Measurements from ENCODE around the gene ODAD2. TPM values are rescaled to one million over a fixed set of nuclear protein-coding genes. Genes with fewer than 3 reads are reported as not detected.
A peak's percentile ranks its signal among the peaks of the same experiment; 100 is the strongest.
"Not testable (repeated sequence)": the region's sequence is repeated elsewhere in the genome, so short reads cannot be mapped to it uniquely, and the experiment has no call there.

Gene ODAD2
- polyA plus RNA-seq, 3 donors: 0.73 to 2.4 (median 1.2) TPM

- DNase-seq (ENCODE audit: extremely low read depth in 1 of 11, low read depth in 9 of 11, low spot score in 4 of 11): no peak
These were observed 17.1 kb downstream of the ODAD2 start for GRCh38 chr10:27981744-27982143.

GRCh38 chr10:27970795-27971194 lies 28.1 kb downstream of the ODAD2 start:
- DNase-seq (ENCODE audit: extremely low read depth in 1 of 11, low read depth in 9 of 11, low spot score in 4 of 11): not testable (repeated sequence)

GRCh38 chr10:27969931-27970330 lies 28.9 kb downstream of the ODAD2 start:
- DNase-seq (ENCODE audit: extremely low read depth in 1 of 11, low read depth in 9 of 11, low spot score in 4 of 11): not testable (repeated sequence)

- DNase-seq (ENCODE audit: extremely low read depth in 1 of 11, low read depth in 9 of 11, low spot score in 4 of 11): no peak
These were observed 39.7 kb downstream of the ODAD2 start for GRCh38 chr10:27959093-27959715.

GRCh38 chr10:27958383-27958782 lies 40.5 kb downstream of the ODAD2 start:
- DNase-seq (ENCODE audit: extremely low read depth in 1 of 11, low read depth in 9 of 11, low spot score in 4 of 11): not testable (repeated sequence)

GRCh38 chr10:27950242-27950564 lies 48.7 kb downstream of the ODAD2 start:
- no peak for DNase-seq (ENCODE audit: extremely low read depth in 1 of 11, low read depth in 9 of 11, low spot score in 4 of 11)

- DNase-seq (ENCODE audit: extremely low read depth in 1 of 11, low read depth in 9 of 11, low spot score in 4 of 11): no peak
These were observed 49.2 kb downstream of the ODAD2 start for GRCh38 chr10:27949528-27950241.

GRCh38 chr10:27948186-27948585 lies 50.7 kb downstream of the ODAD2 start:
- DNase-seq (ENCODE audit: extremely low read depth in 1 of 11, low read depth in 9 of 11, low spot score in 4 of 11): peak in 4 of 11 donors; percentile 2 to 3 (median 2)

- no peak for DNase-seq (ENCODE audit: extremely low read depth in 1 of 11, low read depth in 9 of 11, low spot score in 4 of 11)
These were observed 51.3 kb downstream of the ODAD2 start for GRCh38 chr10:27947540-27947939.

- no peak for DNase-seq (ENCODE audit: extremely low read depth in 1 of 11, low read depth in 9 of 11, low spot score in 4 of 11)
These were observed 54.9 kb downstream of the ODAD2 start for GRCh38 chr10:27944005-27944404.

GRCh38 chr10:27914888-27915287 lies 84.0 kb downstream of the ODAD2 start:
- DNase-seq (ENCODE audit: extremely low read depth in 1 of 11, low read depth in 9 of 11, low spot score in 4 of 11): no peak

- DNase-seq (ENCODE audit: extremely low read depth in 1 of 11, low read depth in 9 of 11, low spot score in 4 of 11): no peak
These were observed 86.6 kb downstream of the ODAD2 start for GRCh38 chr10:27912231-27912630.

GRCh38 chr10:27911539-27911938 lies 87.3 kb downstream of the ODAD2 start:
- no peak for DNase-seq (ENCODE audit: extremely low read depth in 1 of 11, low read depth in 9 of 11, low spot score in 4 of 11)

GRCh38 chr10:27911011-27911410 lies 87.9 kb downstream of the ODAD2 start:
- no peak for DNase-seq (ENCODE audit: extremely low read depth in 1 of 11, low read depth in 9 of 11, low spot score in 4 of 11)

GRCh38 chr10:27908231-27908630 lies 90.6 kb downstream of the ODAD2 start:
- no peak for DNase-seq (ENCODE audit: extremely low read depth in 1 of 11, low read depth in 9 of 11, low spot score in 4 of 11)

GRCh38 chr10:27899485-27899884 lies 99.4 kb downstream of the ODAD2 start:
- DNase-seq (ENCODE audit: extremely low read depth in 1 of 11, low read depth in 9 of 11, low spot score in 4 of 11): peak in 1 of 11 donors; percentile 7

GRCh38 chr10:27899058-27899457 lies 99.8 kb downstream of the ODAD2 start:
- DNase-seq (ENCODE audit: extremely low read depth in 1 of 11, low read depth in 9 of 11, low spot score in 4 of 11): no peak

GRCh38 chr10:27893358-27893954 lies 105.4 kb downstream of the ODAD2 start:
- DNase-seq (ENCODE audit: extremely low read depth in 1 of 11, low read depth in 9 of 11, low spot score in 4 of 11): no peak

GRCh38 chr10:27890971-27891370 lies 107.9 kb downstream of the ODAD2 start:
- DNase-seq (ENCODE audit: extremely low read depth in 1 of 11, low read depth in 9 of 11, low spot score in 4 of 11): no peak

- DNase-seq (ENCODE audit: extremely low read depth in 1 of 11, low read depth in 9 of 11, low spot score in 4 of 11): no peak
These were observed 109.4 kb downstream of the ODAD2 start for GRCh38 chr10:27889518-27889917.

All from renal cortex interstitium (tissue), 11 donors.